GM18517 (cell line): Measurements from ENCODE around the gene SLC13A1.
"Not testable (repeated sequence)": the region's sequence is repeated elsewhere in the genome, so short reads cannot be mapped to it uniquely, and the experiment has no call there.

Experiments used
- ATAC-seq: cut with Tn5 transposase; IDR thresholded peaks from one replicate; pipeline ENCODE4 v1.9.1; 2021; ENCODE audit warnings: mild to moderate bottlenecking, moderate library complexity; ENCODE audit not compliant: unreplicated experiment

SLC13A1 gene, protein sequence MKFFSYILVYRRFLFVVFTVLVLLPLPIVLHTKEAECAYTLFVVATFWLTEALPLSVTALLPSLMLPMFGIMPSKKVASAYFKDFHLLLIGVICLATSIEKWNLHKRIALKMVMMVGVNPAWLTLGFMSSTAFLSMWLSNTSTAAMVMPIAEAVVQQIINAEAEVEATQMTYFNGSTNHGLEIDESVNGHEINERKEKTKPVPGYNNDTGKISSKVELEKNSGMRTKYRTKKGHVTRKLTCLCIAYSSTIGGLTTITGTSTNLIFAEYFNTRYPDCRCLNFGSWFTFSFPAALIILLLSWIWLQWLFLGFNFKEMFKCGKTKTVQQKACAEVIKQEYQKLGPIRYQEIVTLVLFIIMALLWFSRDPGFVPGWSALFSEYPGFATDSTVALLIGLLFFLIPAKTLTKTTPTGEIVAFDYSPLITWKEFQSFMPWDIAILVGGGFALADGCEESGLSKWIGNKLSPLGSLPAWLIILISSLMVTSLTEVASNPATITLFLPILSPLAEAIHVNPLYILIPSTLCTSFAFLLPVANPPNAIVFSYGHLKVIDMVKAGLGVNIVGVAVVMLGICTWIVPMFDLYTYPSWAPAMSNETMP

DNA sequence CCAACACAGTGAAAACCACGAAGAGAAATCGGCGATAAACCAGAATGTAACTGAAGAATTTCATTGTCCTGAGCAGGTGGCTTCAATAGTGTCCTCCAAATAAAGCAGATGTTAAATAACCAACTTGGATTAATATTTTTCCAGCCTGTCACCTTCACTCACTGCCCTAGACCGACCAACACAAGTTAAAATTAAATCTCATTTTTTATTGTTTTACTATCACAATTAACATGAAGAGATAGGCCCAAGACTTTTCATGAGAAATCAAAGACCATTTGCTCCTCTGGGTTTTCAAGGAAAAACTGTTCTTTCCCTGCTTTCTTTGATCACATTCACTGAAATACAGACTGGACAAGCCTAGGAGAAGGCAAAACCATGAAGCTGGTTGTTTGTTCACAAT, at the start of gene SLC13A1:
Gene SLC13A1, minus strand, starts transcription at position 87 of the 400 bp plus-strand sequence. Its CDS starts 23 bp downstream, at position 64.
- no peak for ATAC-seq

DNA sequence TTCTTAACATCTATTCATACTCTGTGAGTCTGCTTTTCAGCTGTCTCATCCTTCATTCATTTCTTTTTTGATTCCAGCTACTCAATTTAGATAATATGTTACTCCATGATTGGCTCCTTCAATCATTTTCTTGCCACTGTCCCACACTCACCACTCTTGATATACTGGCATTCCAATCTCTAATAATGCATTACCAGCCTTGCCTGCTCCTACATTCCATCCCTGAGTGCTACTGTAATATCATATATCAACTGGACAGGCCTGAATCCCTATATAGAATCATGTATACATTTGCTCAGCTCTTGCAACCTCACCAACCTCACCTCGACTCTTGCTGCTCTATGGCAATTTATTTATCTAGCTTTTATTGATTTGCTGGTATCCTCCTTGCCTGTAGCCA, 45.0 kb upstream of the SLC13A1 start:
- ATAC-seq, result no peak

DNA sequence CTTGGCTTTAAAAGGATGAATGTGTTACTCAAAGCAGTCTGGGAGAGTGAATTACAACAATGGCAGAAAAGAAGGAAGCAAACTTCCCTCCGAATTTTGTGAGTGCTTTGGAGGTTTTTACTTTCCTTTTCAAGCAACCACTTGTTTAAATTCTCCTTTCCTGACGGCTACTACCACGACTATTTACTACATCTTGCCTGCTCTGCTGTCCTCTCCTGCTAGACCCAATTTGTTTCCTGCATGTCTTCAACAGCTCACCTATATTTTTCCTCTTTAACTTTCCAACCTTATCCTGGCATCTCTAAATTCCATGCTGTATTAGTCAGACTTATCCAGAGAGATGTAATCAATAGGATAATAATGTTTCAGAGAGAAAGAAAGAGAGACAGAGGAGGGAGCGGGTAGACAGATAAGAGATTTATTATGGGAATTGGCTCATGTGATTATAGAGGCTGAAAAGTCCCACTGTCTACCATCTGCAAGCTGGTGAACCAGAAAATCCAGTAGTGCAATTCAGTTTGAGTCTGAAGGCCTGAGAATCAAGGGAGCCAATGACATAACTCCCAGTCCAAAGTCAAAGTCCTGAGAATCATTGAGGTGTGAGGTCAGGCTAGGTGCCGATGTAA, 42.8 kb upstream of the SLC13A1 start:
- ATAC-seq, result no peak

DNA sequence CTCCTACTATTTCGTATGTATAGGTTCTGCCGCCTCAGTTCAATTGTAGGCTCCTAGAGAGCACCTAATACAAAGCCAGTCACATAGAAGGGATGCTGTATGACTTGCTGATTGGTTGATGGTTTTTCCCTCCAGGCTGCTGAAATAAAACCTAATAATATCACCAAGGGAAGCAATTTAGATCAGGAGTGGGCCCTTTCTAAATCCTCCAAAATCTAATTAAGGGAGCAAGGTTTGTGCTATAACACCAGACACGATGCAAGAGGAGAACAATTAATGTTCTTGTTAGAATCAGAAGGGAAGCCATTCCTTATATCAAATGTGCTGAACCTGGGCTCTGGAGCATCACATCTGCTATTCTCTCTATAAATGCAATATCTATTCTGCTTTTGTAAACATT, 42.0 kb upstream of the SLC13A1 start:
- ATAC-seq, result no peak

DNA sequence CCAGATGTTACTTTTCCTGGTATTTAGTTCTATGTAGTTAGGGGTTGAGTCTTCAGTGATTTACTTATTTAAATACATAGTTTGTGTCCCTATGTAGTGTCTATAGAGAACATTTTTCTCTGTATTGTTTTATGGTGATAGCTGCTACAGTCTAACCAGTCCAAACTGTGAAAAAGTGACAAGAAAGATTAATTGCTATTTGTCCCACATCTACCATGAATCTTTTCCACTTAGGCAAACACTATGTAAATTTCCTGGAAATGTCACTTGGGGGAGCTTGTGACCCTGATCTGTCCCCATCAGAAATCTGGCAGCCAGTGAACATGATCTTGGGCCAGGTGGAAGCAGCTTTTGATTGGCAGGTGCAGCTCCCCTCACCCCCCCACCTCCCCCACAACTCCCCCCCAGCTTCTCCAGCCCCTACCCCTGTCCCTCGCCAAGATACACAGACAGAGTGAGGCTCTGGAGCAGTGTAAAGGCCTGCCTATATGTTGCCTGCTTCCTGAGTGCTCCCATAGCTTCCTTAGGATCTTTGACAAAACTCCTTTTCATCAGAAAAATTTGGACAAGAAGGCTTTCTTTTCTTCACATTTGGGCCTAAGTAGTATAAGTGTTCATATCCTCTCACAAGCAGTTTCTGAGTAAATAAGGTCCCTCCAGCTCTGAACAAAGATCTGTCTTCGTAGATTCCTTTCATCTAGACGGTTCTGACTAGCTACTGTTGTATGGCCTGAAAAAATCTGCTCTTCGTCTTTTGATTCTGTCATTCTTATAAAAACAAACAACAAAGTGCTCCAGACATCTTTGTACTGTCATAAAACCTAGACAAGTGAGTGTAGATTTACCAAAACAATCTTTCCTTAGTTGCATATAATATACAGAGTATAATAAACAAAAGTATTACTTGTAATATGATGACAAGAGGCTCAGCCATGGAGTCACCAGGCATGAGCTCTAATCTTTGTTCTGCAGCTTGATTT, 31.5 kb upstream of the SLC13A1 start:
- no peak for ATAC-seq

DNA sequence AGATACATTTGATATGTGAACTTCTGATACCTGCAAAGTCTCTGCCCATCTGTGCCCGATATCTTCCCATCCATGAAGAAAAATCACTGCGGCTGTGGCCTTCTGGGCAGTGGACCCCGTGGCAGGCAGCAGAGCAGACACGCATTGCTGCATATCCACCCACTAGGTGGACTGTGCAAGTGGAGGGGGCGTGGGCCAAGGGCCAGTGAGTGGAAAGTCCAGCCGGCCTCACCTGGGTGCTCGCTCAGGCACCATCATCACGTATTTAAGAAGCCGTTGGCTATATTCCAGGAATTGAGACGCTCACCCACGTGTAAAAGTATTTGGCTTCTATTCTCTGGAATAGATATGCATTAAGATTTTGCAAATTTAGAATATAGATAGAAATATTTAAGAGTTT, 30.8 kb upstream of the SLC13A1 start:
- ATAC-seq, result no peak

DNA sequence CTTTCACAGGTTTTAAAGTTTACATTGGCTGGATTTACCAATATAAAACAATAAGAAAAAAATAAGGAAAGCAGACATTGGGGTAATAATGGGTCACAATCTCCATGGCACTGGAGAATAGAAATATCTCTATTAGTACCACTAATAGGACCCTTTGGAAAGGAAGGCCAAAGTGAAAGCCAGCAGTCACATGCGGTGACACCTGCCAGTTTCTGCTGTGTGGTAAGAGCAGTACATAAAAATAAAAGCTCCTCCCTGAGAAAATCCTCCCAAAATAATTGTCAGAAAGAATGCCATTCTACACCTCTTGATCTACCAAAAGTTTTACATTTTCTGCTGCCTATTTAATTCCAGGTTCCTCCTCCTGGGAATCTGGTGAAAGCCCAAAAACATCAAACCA, 30.4 kb upstream of the SLC13A1 start:
- ATAC-seq, result no peak

DNA sequence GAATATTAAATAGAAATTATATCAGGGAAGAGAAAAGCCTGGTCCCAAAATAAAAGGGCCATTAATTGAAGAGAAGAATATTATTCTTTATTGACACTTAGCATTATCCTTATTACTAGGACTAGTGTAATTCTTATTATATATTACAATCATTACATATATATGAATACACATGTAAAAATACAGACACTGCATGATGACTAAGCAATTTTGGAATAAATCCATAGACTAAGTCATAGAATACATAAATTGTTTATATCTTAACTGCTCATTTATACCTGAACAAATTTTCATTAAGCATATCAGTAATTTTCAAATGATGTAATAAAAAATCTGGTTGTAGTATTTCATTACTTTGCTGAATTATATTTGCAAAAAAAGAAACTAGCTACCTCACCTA, 29.7 kb upstream of the SLC13A1 start:
- no peak for ATAC-seq

DNA sequence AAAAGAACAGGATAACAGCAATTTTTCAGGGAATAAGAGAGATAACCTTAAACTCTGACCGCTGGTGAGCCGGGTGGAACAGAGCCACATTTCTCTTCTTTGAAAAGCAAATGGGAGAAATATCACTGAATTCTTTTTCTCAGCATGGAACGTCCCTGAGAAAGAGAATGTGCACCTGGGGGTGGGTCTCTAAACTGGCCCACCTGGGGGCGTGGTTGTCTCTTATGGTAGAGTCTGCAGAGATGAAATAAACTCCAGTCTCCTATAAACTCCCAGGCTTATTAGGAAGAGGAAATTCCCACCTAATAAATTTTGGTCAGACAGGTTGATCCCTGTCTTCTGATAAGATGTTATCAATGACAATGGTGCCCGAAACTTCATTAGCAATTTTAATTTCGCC, 27.9 kb upstream of the SLC13A1 start:
- not testable (repeated sequence) for ATAC-seq

DNA sequence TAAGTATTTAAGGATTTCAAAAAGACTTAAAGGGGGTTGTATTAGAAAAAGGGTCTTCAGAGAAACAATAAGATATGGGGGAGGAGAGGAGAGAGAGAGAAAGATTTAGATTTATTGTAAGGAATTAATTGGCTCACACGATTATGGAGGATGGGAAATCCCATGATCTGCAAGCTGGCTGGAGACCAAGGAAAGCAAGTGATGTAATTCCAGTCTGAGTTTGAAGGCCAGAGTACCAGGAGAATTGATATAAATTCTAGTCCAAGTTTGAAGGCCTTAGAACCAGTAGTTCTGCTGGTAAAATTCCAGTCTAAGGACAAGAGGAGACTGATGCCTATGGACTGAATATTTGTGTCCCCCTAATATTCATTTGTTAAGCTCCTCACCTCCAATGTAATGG, 20.6 kb upstream of the SLC13A1 start:
- ATAC-seq, result no peak

DNA sequence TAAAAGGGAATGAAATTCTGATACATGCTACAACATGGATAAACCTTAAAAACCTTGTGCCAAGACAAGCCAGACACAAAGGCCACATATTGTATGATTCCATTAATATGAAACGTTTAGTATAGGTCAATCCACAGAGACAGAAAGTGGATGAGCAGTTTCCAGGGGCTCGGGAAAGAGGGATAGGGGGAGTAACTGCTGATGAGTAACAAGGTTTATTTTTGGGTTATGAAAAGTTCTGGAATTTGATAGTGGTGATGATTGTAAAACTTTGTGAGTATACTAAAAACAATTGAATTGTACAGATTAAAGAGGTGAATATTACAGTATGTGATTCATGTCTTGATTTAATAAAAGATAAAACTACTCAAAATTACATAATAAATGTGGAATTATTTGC, 19.1 kb upstream of the SLC13A1 start:
- no peak for ATAC-seq

DNA sequence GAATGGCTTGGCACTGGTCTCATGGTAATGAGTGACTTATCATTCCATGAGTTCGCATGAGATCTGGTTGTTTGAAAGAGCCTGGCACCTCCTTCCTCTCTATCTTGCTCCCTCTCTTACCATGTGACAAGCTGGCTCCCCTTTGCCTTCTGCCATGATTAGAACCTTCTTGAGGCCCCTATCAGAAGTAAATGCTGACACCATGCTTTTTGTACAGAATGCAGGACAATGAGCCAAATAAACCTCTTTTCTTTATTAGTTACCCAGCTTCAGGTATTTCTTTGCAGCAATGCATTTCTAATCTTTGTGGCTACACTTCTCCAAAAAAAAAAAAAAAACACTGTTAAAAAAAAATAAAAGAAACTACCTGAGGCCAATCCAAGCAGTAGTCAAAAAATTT, 17.1 kb upstream of the SLC13A1 start:
- ATAC-seq, result no peak

DNA sequence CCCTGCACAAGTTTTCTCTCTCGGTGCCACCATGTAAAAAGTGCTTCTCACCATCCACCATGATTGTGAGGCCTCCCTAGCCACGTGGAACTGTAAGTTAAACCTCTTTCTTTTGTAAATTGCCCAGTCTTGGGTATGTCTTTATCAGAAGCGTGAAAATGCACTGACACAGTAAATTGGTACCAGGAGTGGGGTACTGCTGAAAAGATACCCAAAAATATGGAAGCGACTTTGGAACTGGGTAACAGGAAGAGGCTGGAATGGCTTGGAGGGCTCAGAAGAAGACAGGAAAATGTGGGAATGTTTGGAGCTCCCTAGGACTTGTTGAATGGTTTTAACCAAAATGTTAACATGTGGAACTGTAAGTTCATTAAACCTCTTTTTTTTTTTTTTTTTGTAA, 15.6 kb upstream of the SLC13A1 start:
- ATAC-seq, result no peak

DNA sequence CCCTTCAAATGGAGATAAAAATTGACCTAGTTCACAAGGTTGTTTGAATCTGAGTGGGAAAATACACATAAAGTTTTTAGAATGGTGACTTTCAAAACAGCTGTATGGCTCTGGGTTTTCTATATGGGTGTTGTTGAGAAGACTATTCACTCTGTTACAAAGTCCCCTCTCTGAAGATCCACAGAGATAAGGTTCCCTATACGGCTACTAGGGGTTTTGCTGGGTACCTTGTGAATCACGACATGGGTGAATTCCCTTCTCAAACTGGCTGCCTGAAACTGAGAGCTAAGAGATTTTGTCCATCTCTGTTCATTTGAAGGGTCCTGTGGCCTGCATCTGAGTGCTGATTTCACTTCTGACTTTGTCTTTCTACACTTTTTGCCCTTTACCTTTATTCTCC, 11.8 kb upstream of the SLC13A1 start:
- ATAC-seq, result no peak

DNA sequence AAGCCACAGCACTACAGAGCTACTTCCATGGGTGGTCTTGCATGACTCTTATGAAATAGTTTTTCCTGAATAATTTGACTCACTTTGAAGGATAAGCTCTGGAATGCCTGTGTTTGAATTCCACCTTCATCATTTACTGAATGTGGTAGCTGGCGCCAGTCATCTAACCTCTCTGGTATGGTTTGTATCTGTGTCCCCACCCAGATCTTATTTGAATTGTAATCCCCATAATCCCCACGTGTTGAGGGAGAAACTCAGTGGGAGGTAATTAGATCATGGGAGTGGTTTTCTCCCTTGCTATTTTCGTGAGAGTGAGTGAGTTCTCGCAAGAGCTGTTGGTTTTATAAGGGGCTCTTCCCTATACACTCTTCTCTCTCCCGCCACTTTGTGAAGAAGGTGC, 11.2 kb upstream of the SLC13A1 start:
- ATAC-seq, result no peak

DNA sequence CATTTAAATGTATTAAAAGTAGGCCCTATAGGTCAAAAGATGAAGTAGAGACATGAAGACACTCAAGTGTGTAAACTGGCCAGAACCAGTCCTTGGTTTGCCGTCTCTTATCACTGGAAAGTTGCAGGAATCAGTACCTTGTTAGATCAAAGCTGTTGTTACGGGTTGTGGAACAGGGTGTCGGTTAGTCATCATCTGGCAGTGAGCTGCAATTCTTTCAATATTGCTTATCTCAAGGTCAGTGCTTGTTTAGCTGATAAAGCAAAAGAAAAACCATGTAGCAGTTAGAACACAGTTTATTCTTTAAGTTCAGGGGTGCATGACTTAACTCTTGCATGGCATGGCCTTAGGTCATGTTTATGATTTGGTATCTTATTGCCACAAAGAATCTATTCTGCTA, 10.0 kb upstream of the SLC13A1 start:
- no peak for ATAC-seq

DNA sequence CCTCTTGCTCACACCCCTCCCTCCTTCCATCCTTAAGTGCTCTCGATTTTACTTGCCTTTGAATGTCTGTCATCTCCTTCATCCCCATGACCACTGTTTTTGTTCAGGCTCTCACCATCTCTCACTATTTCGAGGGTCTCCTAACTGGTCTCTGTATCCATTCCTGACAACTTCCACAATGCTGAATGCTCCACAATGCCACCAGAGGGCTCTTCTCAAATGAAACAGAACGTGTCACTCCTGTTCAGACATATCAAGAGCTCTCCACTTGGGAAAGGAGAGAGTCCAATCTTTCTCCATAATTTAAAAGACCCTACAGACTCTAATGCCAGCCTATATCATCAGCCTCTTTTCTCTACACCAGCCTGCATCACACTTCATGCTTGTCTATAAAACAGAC, 9.0 kb upstream of the SLC13A1 start:
- ATAC-seq, result no peak

DNA sequence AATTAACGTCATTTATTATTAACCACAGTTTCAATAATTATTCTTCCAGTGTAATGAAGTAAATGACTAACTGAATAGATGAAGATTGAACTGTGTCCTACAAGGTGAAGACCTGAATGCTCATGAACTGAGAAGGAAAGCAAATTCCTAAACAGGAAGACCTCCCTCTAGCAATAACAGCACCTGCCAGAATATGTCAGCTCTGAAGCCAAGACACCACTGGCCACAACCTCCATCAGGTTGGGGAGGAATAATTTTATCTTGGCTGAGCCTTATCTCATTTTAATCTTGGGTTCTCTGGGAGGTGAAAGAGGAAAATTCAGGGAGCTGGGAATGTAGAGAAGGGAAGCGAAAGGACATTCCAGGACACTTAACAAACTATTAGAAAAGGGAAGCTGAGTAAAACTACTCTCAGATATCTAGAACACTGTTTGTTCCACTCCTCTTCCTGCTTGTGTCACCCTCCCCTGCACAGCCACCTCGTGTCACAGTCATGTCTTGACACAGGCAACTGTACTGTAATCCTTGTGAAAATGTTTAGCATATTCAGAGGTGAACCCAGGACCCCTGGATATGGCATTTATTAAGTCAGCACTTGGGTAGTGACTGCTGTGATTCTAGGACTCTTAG, 4.6 kb upstream of the SLC13A1 start:
- no peak for ATAC-seq

DNA sequence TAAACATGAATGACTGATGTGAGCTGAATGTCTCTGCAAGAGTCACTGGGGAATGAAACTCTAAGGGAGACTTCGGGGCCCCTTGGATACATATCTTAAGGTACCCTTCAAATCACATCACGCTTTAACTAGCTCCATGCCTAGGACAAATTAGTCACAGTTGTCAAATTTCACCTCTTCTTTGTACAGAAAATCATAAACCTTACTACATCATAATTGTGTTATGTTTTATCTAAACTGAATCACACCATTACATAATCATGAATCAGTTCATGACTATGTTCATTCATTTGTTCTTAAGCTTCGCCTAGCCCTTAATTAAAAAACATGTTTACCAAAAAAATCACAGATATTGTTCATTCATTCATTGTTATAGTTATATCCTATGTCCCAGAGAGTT, 2.1 kb upstream of the SLC13A1 start:
- ATAC-seq, result no peak
